Kidney (tissue), 14 donors: ENCODE data around the gene PITPNC1. TPM values are rescaled to one million over a fixed set of nuclear protein-coding genes. Genes with fewer than 3 reads are reported as not detected.

ENCODE experiments used
- DNase-seq, 5 donors: peaks; one replicate each; pipeline ENCODE4 v3.0.0-alpha.2; 2013 to 2020
- FAIRE-seq: peaks from 2 replicates; lab custom pipeline; 2012; peaks lifted over from hg19 to GRCh38; lab: Jason Lieb, UNC
- H3K27ac ChIP-seq, 2 donors: one replicate each; pipeline ENCODE4 v1.7.0; 2013; ENCODE audit warnings: low read depth in 2 of 2, low read length in 2 of 2, inconsistent platforms in 1 of 2
- H3K27me3 ChIP-seq: one replicate; pipeline ENCODE4 v1.7.1; 2013; ENCODE audit warnings: low read length, inconsistent platforms; ENCODE audit not compliant: control insufficient read depth, insufficient read depth
- H3K36me3 ChIP-seq, 3 donors: one replicate each; pipeline versions ENCODE4 v1.7.0 to v1.7.1; 2013; ENCODE audit warnings: low read length in 3 of 3, control low read depth in 1 of 3, inconsistent platforms in 1 of 3; ENCODE audit not compliant: insufficient read depth in 3 of 3, control insufficient read depth in 2 of 3
- H3K4me1 ChIP-seq, 3 donors: one replicate each; pipeline versions ENCODE4 v1.7.0 to v1.7.1; 2013; ENCODE audit warnings: low read length in 3 of 3, inconsistent platforms in 1 of 3, low read depth in 1 of 3; ENCODE audit not compliant: control insufficient read depth in 2 of 3, insufficient read depth in 2 of 3
- H3K4me3 ChIP-seq, 3 donors: one replicate each; pipeline versions ENCODE4 v1.7.0 to v1.8.1; 2013; ENCODE audit warnings: low read length in 3 of 3, control low read depth in 1 of 3, inconsistent platforms in 1 of 3
- H3K9ac ChIP-seq, 3 donors: one replicate each; pipeline versions ENCODE4 v1.7.0 to v1.7.1; 2013; ENCODE audit warnings: low read length in 3 of 3, control low read depth in 1 of 3, inconsistent platforms in 1 of 3
- H3K9me3 ChIP-seq, 3 donors: one replicate each; pipeline versions ENCODE4 v1.7.0 to v1.7.1; 2013; ENCODE audit warnings: low read length in 3 of 3, control low read depth in 1 of 3, inconsistent platforms in 1 of 3; ENCODE audit not compliant: control insufficient read depth in 2 of 3, insufficient read depth in 1 of 3
- intact Hi-C: fragments of 100-400 bp; cut with DNase I; formaldehyde crosslinking; loops from one replicate; pipeline ENCODE4 v1.11.1; 2022
- polyA plus RNA-seq: library from polyadenylated mRNA; stranded (reverse); fragments of 350-450 nt; fragmentation: Illumina TruSeq; extraction: RNeasy Lipid Tissue Mini Kit (QIAGEN cat#74804); gene quantifications from one replicate; pipeline ENCODE4 v1.2.3, GENCODE V29; 2014; ENCODE audit warnings: low read depth, low replicate concordance; ENCODE audit not compliant: insufficient read depth
- total RNA-seq: library from RNA; stranded (reverse); fragmentation: NEBNext Ultra II Directional; extraction: Animal tissue kit (Norgen Biotek cat#: 25700); gene quantifications from one replicate; pipeline ENCODE4 v1.2.1, GENCODE V29; 2021
- TF ChIP-seq, protein P1 (sequence below): IDR thresholded peaks from 3 replicates; pipeline ENCODE4 v1.5.1; 2012; ENCODE audit warnings: mild to moderate bottlenecking, moderate library complexity, borderline replicate concordance; ENCODE audit not compliant: insufficient read depth; ENCODE audit errors: extremely low read depth
- donor health status: control.
- donor health status: control.
- donor health status: control.
- donor health status: control.
- donor health status: control.
- donor health status: DM: yes; HTN: yes; CAD: no.
- donor health status: Normal renal cell carcinoma (clear cell type).

The PITPNC1 gene
- total and polyA plus RNA-seq, 2 donors from 2014 or later: 14.2 to 41.3 TPM

DNA sequence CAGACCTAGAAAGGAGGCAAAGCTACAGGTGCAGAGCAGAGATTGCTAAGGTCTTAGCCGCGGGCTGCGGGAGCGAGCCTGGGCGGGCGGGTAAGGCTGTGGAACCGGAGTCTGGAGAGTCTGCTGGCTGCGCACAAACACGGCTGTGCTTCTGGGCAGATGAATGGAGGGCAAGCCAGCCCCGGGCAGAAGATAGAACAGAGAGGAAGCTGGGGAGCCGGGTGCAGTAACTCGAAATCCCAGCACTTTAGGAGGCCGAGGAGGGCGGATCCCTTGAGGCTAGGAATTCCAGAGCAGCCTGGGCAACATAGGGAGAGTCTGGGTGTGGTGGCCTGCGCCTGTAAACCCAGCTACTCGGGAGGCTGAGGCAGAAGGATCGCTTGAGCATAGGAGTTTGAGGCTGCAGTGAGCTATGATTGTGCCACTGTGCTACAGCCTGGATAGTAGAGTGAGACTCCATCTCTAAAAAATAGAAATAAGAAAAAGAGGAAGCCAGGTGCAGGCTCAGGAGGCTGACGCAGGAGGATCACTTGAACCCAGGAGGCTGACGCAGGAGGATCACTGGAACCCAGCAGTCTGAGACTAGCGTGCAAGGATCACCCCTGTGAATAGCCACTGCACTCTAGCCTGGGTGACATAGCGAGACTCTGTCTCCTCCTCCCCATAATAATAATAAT, 56.3 kb downstream of the PITPNC1 start:
- Histone ChIP-seq H3K4me3 (no peak overlapping the region), H3K36me3 (no peaks in the 10 kb centered on the region), H3K9me3 (no peaks in the 10 kb centered on the region), H3K27me3 (no peaks in the 10 kb centered on the region), H3K27ac (peak overlapping the region in 1 of 2 donors; percentile 10), H3K9ac (no peak overlapping the region), H3K4me1 (no peaks in the 10 kb centered on the region)
- intact Hi-C loops: no loop called here
- FAIRE-seq (no peak), DNase-seq (no peak)
- TF ChIP-seq, protein P1, sequence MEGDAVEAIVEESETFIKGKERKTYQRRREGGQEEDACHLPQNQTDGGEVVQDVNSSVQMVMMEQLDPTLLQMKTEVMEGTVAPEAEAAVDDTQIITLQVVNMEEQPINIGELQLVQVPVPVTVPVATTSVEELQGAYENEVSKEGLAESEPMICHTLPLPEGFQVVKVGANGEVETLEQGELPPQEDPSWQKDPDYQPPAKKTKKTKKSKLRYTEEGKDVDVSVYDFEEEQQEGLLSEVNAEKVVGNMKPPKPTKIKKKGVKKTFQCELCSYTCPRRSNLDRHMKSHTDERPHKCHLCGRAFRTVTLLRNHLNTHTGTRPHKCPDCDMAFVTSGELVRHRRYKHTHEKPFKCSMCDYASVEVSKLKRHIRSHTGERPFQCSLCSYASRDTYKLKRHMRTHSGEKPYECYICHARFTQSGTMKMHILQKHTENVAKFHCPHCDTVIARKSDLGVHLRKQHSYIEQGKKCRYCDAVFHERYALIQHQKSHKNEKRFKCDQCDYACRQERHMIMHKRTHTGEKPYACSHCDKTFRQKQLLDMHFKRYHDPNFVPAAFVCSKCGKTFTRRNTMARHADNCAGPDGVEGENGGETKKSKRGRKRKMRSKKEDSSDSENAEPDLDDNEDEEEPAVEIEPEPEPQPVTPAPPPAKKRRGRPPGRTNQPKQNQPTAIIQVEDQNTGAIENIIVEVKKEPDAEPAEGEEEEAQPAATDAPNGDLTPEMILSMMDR: no peak

DNA sequence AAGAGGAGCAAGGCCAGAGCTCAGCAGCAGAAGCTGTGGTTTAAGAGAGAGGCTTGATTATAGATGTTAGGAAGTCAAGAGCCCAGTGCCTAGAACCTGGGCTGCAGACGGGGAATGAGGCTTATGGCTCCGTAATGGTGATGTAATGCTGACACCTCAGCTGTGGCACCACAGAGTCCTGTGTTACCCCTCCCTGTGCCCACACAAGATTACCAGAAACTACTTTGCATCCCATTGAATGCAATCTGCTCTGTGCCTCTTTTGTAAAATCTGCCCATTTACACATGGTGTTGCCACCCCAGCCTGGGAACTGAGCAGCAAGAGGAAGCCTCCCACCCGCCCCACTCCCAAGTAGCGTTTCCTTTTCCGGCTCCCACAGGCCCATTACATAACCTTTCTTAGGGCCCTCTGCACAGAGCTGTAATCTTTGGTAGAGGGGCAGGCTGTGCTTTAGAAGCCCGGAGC, 57.0 kb downstream of the PITPNC1 start:
- Histone ChIP-seq H3K9ac (peak overlapping the region in 1 of 3 donors; percentile 19), H3K36me3 (no peaks in the 10 kb centered on the region), H3K4me3 (no peak overlapping the region), H3K4me1 (no peaks in the 10 kb centered on the region), H3K9me3 (no peaks in the 10 kb centered on the region), H3K27ac (peak overlapping the region in 1 of 2 donors; percentile 68), H3K27me3 (no peaks in the 10 kb centered on the region)
- intact Hi-C loops: no loop called here
- FAIRE-seq (no peak), DNase-seq (no peak)
- TF ChIP-seq, protein P1: no peak

- Histone ChIP-seq H3K4me3 (no peak overlapping the region), H3K9me3 (no peaks in the 10 kb centered on the region), H3K27ac (peak overlapping the region in 1 of 2 donors; percentile 23), H3K4me1 (no peaks in the 10 kb centered on the region), H3K36me3 (no peaks in the 10 kb centered on the region), H3K27me3 (no peaks in the 10 kb centered on the region), H3K9ac (no peak overlapping the region)
- TF ChIP-seq, protein P1: no peak
- intact Hi-C loops: no loop called here
- DNase-seq: no peak
- no peak for FAIRE-seq
Observed at GRCh38 chr17:67435122-67435521, 58.0 kb downstream of the PITPNC1 start.
